ENCODE measurements around the gene ACTR2. TPM values are rescaled to one million over a fixed set of nuclear protein-coding genes. Genes with fewer than 3 reads are reported as not detected.

Gene ACTR2
- polyA plus RNA-seq, 1 donor from 2014 or later, result 118 TPM

DNA sequence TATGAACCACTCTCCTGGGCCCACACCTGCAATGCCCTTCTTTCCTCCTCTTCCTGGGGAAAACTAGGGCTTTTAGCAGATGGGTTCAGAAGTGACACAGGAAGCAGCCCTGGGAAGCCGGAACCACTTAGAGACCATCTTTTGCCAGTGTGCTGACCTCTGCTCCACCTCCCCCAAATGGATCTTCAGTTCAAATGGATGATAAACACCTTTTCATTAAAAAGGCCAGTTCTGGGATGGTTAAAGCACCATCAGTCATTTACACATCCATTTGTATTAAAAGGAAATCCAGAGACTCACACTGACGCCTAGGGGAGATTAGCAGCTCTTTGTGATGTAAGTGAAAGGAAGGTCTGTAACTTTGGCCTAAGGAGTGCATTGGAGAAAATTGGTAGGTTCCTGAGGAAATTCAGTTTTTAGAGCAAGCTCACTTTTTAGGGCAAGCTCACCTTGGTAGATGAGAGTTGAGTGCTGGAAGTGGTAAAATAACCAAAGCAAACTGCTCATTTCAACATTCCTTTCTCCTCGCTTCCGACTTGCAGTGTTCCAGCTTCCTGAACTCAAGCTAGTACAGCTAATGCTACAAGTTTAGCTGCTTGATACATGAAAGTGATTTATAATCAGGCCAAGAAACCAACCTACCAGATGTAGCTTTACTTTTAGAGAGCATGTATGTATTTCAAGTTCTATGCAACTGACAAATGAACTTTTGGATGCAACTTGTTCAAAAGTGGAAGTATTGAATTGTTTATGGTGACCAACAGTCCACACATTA lies 47.7 kb downstream of the ACTR2 start:
- H3F3A ChIP-seq (ENCODE audit: insufficient read depth, low read length, poor library complexity, severe bottlenecking), result no peaks in the 10 kb centered on the region
- TF ChIP-seq TAF1 (IDR thresholded peaks at IDR 0.05; ENCODE audit: low read depth) (no peak), REST (IDR thresholded peaks at IDR 0.05; ENCODE audit: borderline replicate concordance) (no peak), RAD21 (conservative IDR thresholded peaks at IDR 0.05) (no peak), EZH2 (IDR thresholded peaks at IDR 0.05; ENCODE audit: borderline replicate concordance, insufficient read depth, low read length, poor library complexity, severe bottlenecking) (no peak), EP300 (conservative IDR thresholded peaks at IDR 0.05; ENCODE audit: poor library complexity, severe bottlenecking) (no peak), MXI1 (conservative IDR thresholded peaks at IDR 0.05; ENCODE audit: poor library complexity, severe bottlenecking) (no peak), SMC3 (conservative IDR thresholded peaks at IDR 0.05; ENCODE audit: poor library complexity) (no peak), CTCF (IDR thresholded peaks at IDR 0.05; ENCODE audit: poor library complexity, severe bottlenecking) (no peak), POLR2AphosphoS5 (IDR thresholded peaks at IDR 0.05) (no peak)
- no peaks in the 10 kb centered on the region for H3K9me3 ChIP-seq (ENCODE audit: low read length)
- no peaks in the 10 kb centered on the region for H3K9me2 ChIP-seq (ENCODE audit: insufficient read depth, low read length)
- no peak overlapping the region for H3K9ac ChIP-seq (ENCODE audit: low read length)
- no peak overlapping the region for H3K4me3 ChIP-seq (ENCODE audit: low read length)
- no peak overlapping the region for H3K4me2 ChIP-seq (ENCODE audit: low read length)
- no peak overlapping the region for H3K27ac ChIP-seq (ENCODE audit: low read length)
- H3K79me2 ChIP-seq (replicated peaks; ENCODE audit: insufficient read depth, low read length), result no peaks in the 10 kb centered on the region
- H3K27me3 ChIP-seq (ENCODE audit: insufficient read depth, low read depth, low read length), result no peaks in the 10 kb centered on the region
- no peak overlapping the region for H2AFZ ChIP-seq (ENCODE audit: low read depth, low read length)
- no peaks in the 10 kb centered on the region for H3K36me3 ChIP-seq (ENCODE audit: insufficient read depth, low read length)
- H4K20me1 ChIP-seq (ENCODE audit: insufficient read depth), result no peaks in the 10 kb centered on the region

- Histone ChIP-seq H3K9ac (ENCODE audit: low read length) (no peak overlapping the region), H3K27me3 (ENCODE audit: insufficient read depth, low read depth, low read length) (no peaks in the 10 kb centered on the region), H2AFZ (ENCODE audit: low read depth, low read length) (no peak overlapping the region), H4K20me1 (ENCODE audit: insufficient read depth) (no peaks in the 10 kb centered on the region), H3K4me3 (ENCODE audit: low read length) (no peak overlapping the region), H3K4me2 (ENCODE audit: low read length) (no peak overlapping the region), H3K27ac (ENCODE audit: low read length) (no peak overlapping the region), H3K36me3 (ENCODE audit: insufficient read depth, low read length) (no peaks in the 10 kb centered on the region), H3K9me3 (ENCODE audit: low read length) (no peaks in the 10 kb centered on the region), H3K79me2 (replicated peaks; ENCODE audit: insufficient read depth, low read length) (no peaks in the 10 kb centered on the region), H3F3A (ENCODE audit: insufficient read depth, low read length, poor library complexity, severe bottlenecking) (no peaks in the 10 kb centered on the region), H3K9me2 (ENCODE audit: insufficient read depth, low read length) (no peaks in the 10 kb centered on the region)
- TF ChIP-seq MXI1 (conservative IDR thresholded peaks at IDR 0.05; ENCODE audit: poor library complexity, severe bottlenecking) (no peak), REST (IDR thresholded peaks at IDR 0.05; ENCODE audit: borderline replicate concordance) (no peak), TAF1 (IDR thresholded peaks at IDR 0.05; ENCODE audit: low read depth) (no peak), SMC3 (conservative IDR thresholded peaks at IDR 0.05; ENCODE audit: poor library complexity) (no peak), EP300 (conservative IDR thresholded peaks at IDR 0.05; ENCODE audit: poor library complexity, severe bottlenecking) (no peak), CTCF (IDR thresholded peaks at IDR 0.05; ENCODE audit: poor library complexity, severe bottlenecking) (no peak), EZH2 (IDR thresholded peaks at IDR 0.05; ENCODE audit: borderline replicate concordance, insufficient read depth, low read length, poor library complexity, severe bottlenecking) (no peak), POLR2AphosphoS5 (IDR thresholded peaks at IDR 0.05) (no peak), RAD21 (conservative IDR thresholded peaks at IDR 0.05) (no peak)
Observed at GRCh38 chr2:65276609-65277008, 49.0 kb downstream of the ACTR2 start.
